Measurements from ENCODE around the gene CEP131.

Gene CEP131

DNA sequence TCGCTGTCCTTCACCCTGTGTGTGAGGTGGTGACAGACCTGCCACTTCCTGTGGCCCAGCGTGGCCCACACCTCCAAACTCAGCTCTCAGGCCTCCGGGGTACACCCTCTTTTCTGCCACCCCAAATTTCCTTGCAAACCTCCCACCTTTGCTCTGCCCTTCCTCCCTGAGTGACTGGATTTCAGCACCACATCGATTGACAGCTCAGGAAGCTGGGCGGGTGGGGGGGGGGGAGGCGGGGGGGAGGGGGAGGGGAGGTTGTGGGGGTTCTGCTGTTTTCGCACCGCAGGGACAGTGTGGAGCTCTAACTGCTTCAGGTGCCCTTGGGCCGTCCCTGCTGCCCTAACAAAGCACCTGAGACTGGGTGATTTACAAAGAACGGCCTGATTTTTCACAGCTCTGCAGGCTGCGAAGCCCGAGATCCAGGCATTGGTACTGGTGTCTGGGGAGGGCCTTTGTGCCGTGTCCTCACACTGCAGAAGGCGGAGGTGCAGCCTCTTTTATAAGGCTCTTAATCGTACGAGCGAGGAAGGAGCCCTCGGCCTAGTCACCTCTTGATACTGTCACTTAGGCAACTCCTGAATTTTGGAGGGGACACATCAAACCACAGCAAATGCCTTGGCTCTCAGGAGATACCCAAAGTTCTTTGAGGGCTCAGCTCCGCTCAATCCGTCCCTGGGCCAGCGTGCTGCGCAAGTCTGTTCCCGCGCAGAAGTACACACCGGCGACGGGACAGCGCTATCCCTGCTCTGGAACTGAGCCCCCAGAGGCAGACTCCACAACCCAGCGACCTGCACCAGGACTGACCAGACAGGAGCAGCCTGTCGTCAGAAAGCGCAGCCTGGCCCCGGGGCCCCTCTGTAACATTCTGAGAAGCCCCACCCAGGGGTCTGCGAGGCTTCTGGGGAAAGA is 19.9 kb upstream of the CEP131 start:
- TF ChIP-seq, protein P1, sequence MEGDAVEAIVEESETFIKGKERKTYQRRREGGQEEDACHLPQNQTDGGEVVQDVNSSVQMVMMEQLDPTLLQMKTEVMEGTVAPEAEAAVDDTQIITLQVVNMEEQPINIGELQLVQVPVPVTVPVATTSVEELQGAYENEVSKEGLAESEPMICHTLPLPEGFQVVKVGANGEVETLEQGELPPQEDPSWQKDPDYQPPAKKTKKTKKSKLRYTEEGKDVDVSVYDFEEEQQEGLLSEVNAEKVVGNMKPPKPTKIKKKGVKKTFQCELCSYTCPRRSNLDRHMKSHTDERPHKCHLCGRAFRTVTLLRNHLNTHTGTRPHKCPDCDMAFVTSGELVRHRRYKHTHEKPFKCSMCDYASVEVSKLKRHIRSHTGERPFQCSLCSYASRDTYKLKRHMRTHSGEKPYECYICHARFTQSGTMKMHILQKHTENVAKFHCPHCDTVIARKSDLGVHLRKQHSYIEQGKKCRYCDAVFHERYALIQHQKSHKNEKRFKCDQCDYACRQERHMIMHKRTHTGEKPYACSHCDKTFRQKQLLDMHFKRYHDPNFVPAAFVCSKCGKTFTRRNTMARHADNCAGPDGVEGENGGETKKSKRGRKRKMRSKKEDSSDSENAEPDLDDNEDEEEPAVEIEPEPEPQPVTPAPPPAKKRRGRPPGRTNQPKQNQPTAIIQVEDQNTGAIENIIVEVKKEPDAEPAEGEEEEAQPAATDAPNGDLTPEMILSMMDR (IDR thresholded peaks at IDR 0.05; ENCODE audit: extremely low read depth, missing control alignments) = no peak
- DNase-seq (ENCODE audit: low spot score) = no peak

DNA sequence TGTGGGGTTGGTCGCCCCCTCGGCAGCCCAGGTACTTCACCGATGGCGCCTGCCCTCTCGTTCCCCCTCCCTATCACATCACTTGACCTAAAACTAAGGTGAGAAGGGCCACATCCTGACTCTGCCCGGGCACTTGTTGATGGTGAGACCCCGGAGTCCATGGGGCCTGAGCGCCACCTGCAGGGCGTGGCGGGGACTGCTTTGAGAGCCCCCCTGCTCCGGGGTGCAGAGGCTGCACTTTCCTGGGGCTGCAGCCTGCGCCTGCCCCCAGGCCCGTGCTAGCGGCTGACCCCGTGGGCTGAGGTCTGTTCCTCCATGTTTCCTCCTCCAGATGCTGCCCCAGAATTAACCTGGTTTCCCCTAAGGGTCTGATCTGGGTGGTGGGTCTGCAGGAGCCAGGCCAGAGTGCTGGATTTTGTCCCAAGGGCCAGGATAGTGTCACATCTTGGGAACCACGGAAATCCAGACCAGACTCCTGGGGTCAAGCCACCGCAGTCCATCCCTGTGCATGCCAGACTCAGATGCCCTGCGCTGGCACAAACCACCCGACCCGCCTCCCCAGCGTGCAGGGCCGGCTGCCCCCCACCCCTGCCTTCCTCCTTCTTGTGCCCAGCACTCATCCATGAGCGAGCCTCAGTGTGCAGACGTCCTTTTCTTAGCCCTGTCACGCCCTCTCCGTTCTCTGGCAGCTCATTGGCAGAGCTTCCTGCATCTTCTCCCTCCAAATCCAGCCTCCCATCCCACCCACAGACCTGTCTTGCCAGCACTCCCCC is 19.1 kb upstream of the CEP131 start:
- peak; percentile 88 for DNase-seq (ENCODE audit: low spot score)
- TF ChIP-seq, protein P1 (IDR thresholded peaks at IDR 0.05; ENCODE audit: extremely low read depth, missing control alignments) = peak; percentile 89

DNA sequence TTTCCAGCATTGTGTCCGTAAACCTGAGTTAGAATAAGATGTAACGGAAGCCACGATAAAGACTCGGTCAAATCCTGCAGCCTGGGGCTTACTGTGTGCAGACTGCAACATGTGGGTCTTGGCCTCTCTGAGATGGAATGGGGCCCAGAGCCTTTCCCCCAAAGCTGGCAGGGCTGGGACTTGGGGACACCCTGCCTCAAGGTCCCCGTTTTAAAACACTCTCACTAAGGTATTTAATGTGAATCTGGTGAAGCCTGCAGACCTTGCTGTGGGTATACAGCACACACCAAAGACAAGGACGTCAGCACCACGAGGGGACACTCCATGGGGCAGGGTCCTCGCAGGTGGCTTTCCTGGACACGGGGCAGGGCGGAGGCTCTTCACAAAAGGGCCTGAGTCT is 18.4 kb upstream of the CEP131 start:
- TF ChIP-seq, protein P1 (IDR thresholded peaks at IDR 0.05; ENCODE audit: extremely low read depth, missing control alignments) = no peak
- no peak for DNase-seq (ENCODE audit: low spot score)

DNA sequence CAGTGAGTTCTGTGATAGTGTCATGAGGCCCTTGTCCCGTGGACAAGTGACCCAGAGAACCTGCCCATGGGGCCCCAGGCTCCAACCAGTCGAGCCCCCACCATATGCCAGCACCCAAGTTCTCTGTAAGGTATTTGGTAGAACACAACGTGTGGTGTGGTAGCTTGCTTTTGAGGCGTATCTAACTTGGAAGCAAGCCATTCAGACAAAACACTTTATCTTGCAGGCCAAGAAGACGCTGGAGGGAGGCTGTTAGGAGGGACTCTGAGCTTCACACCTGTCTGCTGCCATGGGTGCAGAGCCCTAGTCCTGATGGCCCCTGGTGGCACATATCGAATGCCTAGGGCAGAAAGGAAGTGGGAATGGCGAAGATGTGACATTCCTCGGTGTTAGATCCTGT is 18.0 kb upstream of the CEP131 start:
- TF ChIP-seq, protein P1 (IDR thresholded peaks at IDR 0.05; ENCODE audit: extremely low read depth, missing control alignments) = no peak
- DNase-seq (ENCODE audit: low spot score) = no peak

DNA sequence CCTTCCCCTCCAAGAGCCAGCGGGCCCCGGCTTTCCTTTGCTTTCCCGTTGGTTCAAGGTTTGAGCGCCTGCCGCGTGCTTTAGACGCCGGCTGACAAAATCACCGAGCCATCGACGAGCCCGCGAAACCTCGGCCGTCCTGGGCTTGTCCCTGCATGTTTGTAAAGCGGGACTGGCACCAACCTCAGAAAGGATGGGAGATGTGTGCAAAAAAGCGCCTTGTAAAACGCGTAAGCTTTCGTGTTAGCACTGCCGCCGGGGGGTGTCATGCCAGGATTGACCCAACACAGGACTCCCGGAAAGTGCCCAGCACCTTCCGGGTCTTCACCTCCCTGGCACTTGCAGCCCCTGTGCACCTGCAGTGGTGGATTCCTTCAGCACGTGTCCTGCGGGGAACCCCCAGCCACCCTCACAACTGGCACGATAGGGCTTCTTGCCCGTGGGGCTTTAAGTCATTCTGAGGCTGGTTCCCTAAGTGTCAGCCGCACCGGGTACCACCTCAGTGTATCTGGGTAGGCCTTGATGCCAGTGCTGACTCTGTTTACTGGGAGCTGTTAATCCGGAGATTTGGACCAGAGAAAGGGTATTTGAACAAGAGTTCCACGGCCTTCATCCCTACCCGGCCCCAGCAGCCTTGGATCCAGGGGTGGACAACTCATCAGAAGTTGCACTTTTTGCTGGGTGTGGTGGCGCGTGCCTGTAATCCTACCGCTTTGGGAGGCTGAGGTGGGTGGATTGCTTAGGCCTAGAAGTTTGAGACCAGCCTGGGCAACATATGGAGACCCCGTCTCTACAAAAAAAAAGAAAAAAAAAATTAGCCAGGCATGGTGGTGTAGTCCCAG is 17.2 kb upstream of the CEP131 start:
- TF ChIP-seq, protein P1 (IDR thresholded peaks at IDR 0.05; ENCODE audit: extremely low read depth, missing control alignments) = no peak
- DNase-seq (ENCODE audit: low spot score) = peak; percentile 70

DNA sequence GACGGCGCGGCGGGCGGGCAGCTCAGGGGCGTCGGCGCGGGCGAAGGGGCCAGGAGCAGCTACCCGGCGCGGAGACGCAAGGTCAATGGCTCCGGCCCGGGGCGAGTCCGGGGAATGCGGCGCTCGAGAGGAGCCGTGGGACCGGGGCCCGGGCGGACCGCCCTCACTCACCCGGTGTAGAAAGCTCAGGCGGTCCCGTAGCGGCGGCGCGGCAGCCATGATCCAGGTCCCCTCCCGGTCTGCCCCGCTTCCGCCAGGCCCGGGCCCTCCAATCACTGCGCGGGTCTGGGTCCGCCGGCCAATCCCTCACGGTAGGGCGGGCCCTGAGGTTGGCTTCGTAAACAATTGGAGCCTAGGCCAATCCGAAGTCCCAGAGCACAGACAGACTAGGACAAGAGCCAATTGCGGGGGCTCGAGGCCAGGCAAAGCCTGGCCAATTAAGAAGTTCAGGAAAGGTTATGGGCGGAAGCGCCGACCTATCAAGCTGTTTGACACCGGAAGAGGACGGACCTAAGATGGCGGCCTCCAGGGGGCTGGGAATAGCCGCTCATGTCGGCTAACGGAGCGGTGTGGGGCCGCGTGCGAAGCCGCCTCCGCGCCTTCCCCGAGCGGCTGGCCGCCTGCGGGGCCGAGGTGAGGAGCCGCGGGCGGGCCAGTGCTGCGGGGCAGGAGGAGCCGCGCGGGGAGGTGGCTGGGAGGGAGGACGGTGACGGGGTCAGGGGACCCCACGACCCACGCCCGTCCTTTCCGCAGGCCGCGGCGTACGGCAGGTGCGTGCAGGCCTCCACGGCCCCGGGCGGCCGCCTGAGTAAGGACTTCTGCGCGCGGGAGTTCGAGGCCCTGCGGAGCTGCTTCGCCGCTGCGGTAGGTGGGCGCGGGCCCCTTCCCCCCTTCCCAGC is 16.3 kb upstream of the CEP131 start, which contains the start of the genes NDUFAF8 and TEPSIN:
TSS of gene NDUFAF8 (plus strand) at position 504 of the 899 bp plus-strand sequence. CDS start at position 550, 46 bp downstream.
TSS of gene TEPSIN (minus strand) at position 241 of the 899 bp plus-strand sequence. CDS start at position 219, 22 bp downstream.
- TF ChIP-seq, protein P1 (IDR thresholded peaks at IDR 0.05; ENCODE audit: extremely low read depth, missing control alignments) = no peak
- peak; percentile 100 for DNase-seq (ENCODE audit: low spot score)

All from GM20000 (cell line).